Measurements from ENCODE around the gene FSD2. TPM values are rescaled to one million over a fixed set of nuclear protein-coding genes. Genes with fewer than 3 reads are reported as not detected.
A peak's percentile ranks its signal among the peaks of the same experiment; 100 is the strongest.

Gene FSD2
- total and polyA plus RNA-seq, 2 of the 4 experiments (the other 2 are of a cell fraction), result not detected

DNA sequence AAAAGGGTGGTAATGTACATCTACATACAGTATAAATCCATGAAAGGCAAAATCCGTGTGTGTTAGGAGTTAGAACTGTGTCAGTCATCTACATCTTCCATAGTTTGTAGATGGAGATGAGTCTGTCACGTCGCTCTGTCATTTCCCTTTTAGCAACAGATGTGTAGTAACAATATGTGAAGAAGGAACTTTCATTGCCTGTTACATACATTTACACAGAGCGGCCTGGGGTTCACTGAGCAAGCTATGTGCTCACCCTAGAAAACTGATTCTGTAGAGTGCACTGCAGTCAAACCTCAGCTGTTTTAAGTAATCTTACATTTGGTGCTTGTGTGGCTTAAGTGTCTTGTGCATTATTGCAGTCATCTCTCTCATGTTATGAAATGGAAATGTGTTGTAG, 54.6 kb downstream of the FSD2 start:
- Histone ChIP-seq H2BK15ac (ENCODE audit: low read depth, low read length) (no peak overlapping the region), H3K27ac (ENCODE audit: insufficient read depth, low read length) (no peak overlapping the region), H2BK20ac (ENCODE audit: low read depth, low read length) (no peak overlapping the region), H4K8ac (ENCODE audit: low read depth in 2 of 2, low read length in 2 of 2) (peak overlapping the region in 1 of 2 experiments; percentile 86; a peak in 1 of 4 replicates), H4K91ac (ENCODE audit: insufficient read depth, low read depth, low read length) (no peak overlapping the region), H3K56ac (ENCODE audit: extremely low read depth, insufficient read depth, low read length) (0 out of 2 replicates have a peak overlapping the region, but pooled peaks have one; percentile 88), H3K9ac (ENCODE audit: low read depth, low read length) (peak overlapping the region; percentile 92; the same call in 1 of the 2 replicates), H3K4me3 (ENCODE audit: insufficient read depth, low read depth, low read length) (peak overlapping the region; percentile 86), H2BK5ac (ENCODE audit: low read depth, low read length, poor library complexity, severe bottlenecking) (no peak overlapping the region), H3K14ac (replicated peaks; ENCODE audit: low read depth, low read length) (no peak overlapping the region), H4K5ac (ENCODE audit: low read depth, low read length) (no peak overlapping the region), H2AFZ (replicated peaks; ENCODE audit: low read length, poor library complexity) (no peak overlapping the region), H3K9me3 (ENCODE audit: control insufficient read depth, insufficient read depth, low read length) (no peaks in the 10 kb centered on the region), H2AK5ac (ENCODE audit: low read depth, low read length) (no peak overlapping the region), H2AK9ac (replicated peaks; ENCODE audit: low read depth, low read length, poor library complexity) (peak overlapping the region; percentile 93), H3K36me3 (ENCODE audit: control insufficient read depth, insufficient read depth, low read length) (peaks cover 9% of the 10 kb centered on the region), H3K4ac (ENCODE audit: low read depth, low read length) (no peak overlapping the region), H3K23ac (ENCODE audit: low read depth, low read length) (0 out of 2 replicates have a peak overlapping the region, but pooled peaks have one; percentile 18), H3K79me1 (ENCODE audit: low read depth in 1 of 2, low read length in 2 of 2) (peaks cover 23 to 31% of the 10 kb centered on the region in 2 experiments), H4K20me1 (ENCODE audit: insufficient read depth, low read length) (peaks cover 5% of the 10 kb centered on the region; the same call in 1 of the 2 replicates), H3K9me1 (ENCODE audit: insufficient read depth, low read length) (no peaks in the 10 kb centered on the region; the same call in 1 of the 2 replicates), H3K4me1 (ENCODE audit: control insufficient read depth, insufficient read depth, low read length) (peaks cover 2% of the 10 kb centered on the region; the same call in 1 of the 2 replicates), H3K27me3 (ENCODE audit: control insufficient read depth, insufficient read depth, low read length) (no peaks in the 10 kb centered on the region), H3K18ac (ENCODE audit: low read depth, low read length) (no peak overlapping the region), H2BK120ac (ENCODE audit: low read depth, low read length) (no peak overlapping the region), H3K4me2 (ENCODE audit: low read depth, low read length) (peak overlapping the region; percentile 93)
- no CpG with 5 or more reads among the region's 4 CpGs for WGBS, 2 experiments (ENCODE audit: extremely low coverage in 2 of 2, insufficient read length in 1 of 2)
- dilution Hi-C loops (cut with HindIII; ENCODE audit: low sequenced_read_pairs, unreplicated experiment), result no loop called here
- in situ Hi-C loops (cut with MboI; ENCODE audit: low sequenced_read_pairs), result loop anchor here (10.0 kb wide), 1 partner anchor 63 kb away; no protein-coding TSS in a partner anchor
- ChIA-PET CTCF (no interaction called here), POLR2A (ENCODE audit: unreplicated experiment) (no interaction called here)
- DNase-seq, result no peak
- intact Hi-C loops (cut with micrococcal nuclease), result loop anchor here (2.0 to 5.0 kb wide), 2 partner anchors 57 to 236 kb away; partner anchors contain the start of genes RAMAC and WHAMM
- ATAC-seq (ENCODE audit: low read depth), result no peak
- TF ChIP-seq RAD21 (IDR thresholded peaks at IDR 0.05; ENCODE audit: low read length) (no peak), RCOR1 (IDR thresholded peaks at IDR 0.05; ENCODE audit: insufficient replicate concordance, low read length) (no peak), MAFK (IDR thresholded peaks at IDR 0.05; ENCODE audit: low read depth, low read length) (no peak), CHD1 (IDR thresholded peaks at IDR 0.05; ENCODE audit: low read depth, low read length) (no peak), POLR2A (IDR thresholded peaks at IDR 0.05; ENCODE audit: low read depth, low read length) (no peak), CEBPB (IDR thresholded peaks at IDR 0.05; ENCODE audit: low read depth, low read length) (no peak), BHLHE40 (IDR thresholded peaks at IDR 0.05; ENCODE audit: low read depth, low read length) (no peak), NFE2L2 (IDR thresholded peaks at IDR 0.05; ENCODE audit: low read depth, low read length) (no peak), SMC3 (IDR thresholded peaks at IDR 0.05; ENCODE audit: low read depth, low read length) (no peak), MAZ (IDR thresholded peaks at IDR 0.05; ENCODE audit: borderline replicate concordance, low read depth, low read length) (no peak), RFX5 (IDR thresholded peaks at IDR 0.05; ENCODE audit: low read depth, low read length) (no peak), MXI1 (IDR thresholded peaks at IDR 0.05; ENCODE audit: borderline replicate concordance, low read depth, low read length) (no peak), FOS (IDR thresholded peaks at IDR 0.05; ENCODE audit: low read depth, low read length) (no peak)
- TF ChIP-seq, protein P1, sequence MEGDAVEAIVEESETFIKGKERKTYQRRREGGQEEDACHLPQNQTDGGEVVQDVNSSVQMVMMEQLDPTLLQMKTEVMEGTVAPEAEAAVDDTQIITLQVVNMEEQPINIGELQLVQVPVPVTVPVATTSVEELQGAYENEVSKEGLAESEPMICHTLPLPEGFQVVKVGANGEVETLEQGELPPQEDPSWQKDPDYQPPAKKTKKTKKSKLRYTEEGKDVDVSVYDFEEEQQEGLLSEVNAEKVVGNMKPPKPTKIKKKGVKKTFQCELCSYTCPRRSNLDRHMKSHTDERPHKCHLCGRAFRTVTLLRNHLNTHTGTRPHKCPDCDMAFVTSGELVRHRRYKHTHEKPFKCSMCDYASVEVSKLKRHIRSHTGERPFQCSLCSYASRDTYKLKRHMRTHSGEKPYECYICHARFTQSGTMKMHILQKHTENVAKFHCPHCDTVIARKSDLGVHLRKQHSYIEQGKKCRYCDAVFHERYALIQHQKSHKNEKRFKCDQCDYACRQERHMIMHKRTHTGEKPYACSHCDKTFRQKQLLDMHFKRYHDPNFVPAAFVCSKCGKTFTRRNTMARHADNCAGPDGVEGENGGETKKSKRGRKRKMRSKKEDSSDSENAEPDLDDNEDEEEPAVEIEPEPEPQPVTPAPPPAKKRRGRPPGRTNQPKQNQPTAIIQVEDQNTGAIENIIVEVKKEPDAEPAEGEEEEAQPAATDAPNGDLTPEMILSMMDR (conservative IDR thresholded peaks at IDR 0.05; ENCODE audit: low read depth, low read length), result no peak
- TF ChIP-seq, protein P2, sequence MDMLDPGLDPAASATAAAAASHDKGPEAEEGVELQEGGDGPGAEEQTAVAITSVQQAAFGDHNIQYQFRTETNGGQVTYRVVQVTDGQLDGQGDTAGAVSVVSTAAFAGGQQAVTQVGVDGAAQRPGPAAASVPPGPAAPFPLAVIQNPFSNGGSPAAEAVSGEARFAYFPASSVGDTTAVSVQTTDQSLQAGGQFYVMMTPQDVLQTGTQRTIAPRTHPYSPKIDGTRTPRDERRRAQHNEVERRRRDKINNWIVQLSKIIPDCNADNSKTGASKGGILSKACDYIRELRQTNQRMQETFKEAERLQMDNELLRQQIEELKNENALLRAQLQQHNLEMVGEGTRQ (IDR thresholded peaks at IDR 0.05; ENCODE audit: low read depth, low read length), result no peak
- TF ChIP-seq, protein P3, sequence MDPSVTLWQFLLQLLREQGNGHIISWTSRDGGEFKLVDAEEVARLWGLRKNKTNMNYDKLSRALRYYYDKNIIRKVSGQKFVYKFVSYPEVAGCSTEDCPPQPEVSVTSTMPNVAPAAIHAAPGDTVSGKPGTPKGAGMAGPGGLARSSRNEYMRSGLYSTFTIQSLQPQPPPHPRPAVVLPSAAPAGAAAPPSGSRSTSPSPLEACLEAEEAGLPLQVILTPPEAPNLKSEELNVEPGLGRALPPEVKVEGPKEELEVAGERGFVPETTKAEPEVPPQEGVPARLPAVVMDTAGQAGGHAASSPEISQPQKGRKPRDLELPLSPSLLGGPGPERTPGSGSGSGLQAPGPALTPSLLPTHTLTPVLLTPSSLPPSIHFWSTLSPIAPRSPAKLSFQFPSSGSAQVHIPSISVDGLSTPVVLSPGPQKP (IDR thresholded peaks at IDR 0.05; ENCODE audit: borderline replicate concordance, low read depth, low read length), result no peak
- TSS peak; percentile 38 for BruUV-seq (replicated peaks)

Measured in IMR-90 (cell line).